Dermis microvascular lymphatic vessel endothelial cell (primary cell): ENCODE data around the gene NTM. TPM values are rescaled to one million over a fixed set of nuclear protein-coding genes. Genes with fewer than 3 reads are reported as not detected.

Experiments used
- DNase-seq, 2 donors: peaks; one replicate each; pipeline versions ENCODE4 v3.0.0 to v3.0.0-alpha.2; 2010; ENCODE audit warnings: low read depth in 2 of 2
- total RNA-seq: library from RNA; depleted of rRNA; stranded (reverse); fragments of >200 nt; gene quantifications from 2 replicates; pipeline ENCODE4 v1.2.1, GENCODE V29; 2014

The NTM gene
- total RNA-seq, 1 donor from 2014 or later = under 0.01 TPM

GRCh38 chr11:131717616-131718015 lies 347.2 kb downstream of the NTM start:
- DNase-seq = no peak

GRCh38 chr11:131723088-131723487 lies 352.7 kb downstream of the NTM start:
- DNase-seq = no peak

- DNase-seq = no peak
Measured at GRCh38 chr11:131724436-131724975, 354.1 kb downstream of the NTM start.

GRCh38 chr11:131734871-131735270 lies 364.5 kb downstream of the NTM start:
- DNase-seq = no peak

- no peak for DNase-seq
Measured at GRCh38 chr11:131737357-131737756, 366.9 kb downstream of the NTM start.

- no peak for DNase-seq
Measured at GRCh38 chr11:131739243-131739882, 368.9 kb downstream of the NTM start.

GRCh38 chr11:131744847-131745246 lies 374.4 kb downstream of the NTM start:
- DNase-seq = peak in 1 of 2 donors; percentile 55

- peak in 1 of 2 donors; percentile 72 for DNase-seq
Measured at GRCh38 chr11:131745405-131745804, 375.0 kb downstream of the NTM start.

- DNase-seq = no peak
Measured at GRCh38 chr11:131746201-131746600, 375.8 kb downstream of the NTM start.

- DNase-seq = peak; percentile 30 to 71
Measured at GRCh38 chr11:131748151-131749050, 378.0 kb downstream of the NTM start.

GRCh38 chr11:131749101-131749500 lies 378.7 kb downstream of the NTM start:
- peak; percentile 16 to 78 for DNase-seq

- no peak for DNase-seq
Measured at GRCh38 chr11:131750152-131750551, 379.7 kb downstream of the NTM start.

- no peak for DNase-seq
Measured at GRCh38 chr11:131750692-131751091, 380.3 kb downstream of the NTM start.

GRCh38 chr11:131754671-131755070 lies 384.3 kb downstream of the NTM start:
- DNase-seq = peak in 1 of 2 donors; percentile 38

- DNase-seq = peak in 1 of 2 donors; percentile 45
Measured at GRCh38 chr11:131756479-131757110, 386.2 kb downstream of the NTM start.

GRCh38 chr11:131758726-131759125 lies 388.3 kb downstream of the NTM start:
- no peak for DNase-seq

GRCh38 chr11:131759140-131759539 lies 388.7 kb downstream of the NTM start:
- no peak for DNase-seq

- peak in 1 of 2 donors; percentile 55 for DNase-seq
Measured at GRCh38 chr11:131760091-131761061, 390.0 kb downstream of the NTM start.

- DNase-seq = no peak
Measured at GRCh38 chr11:131762346-131763110, 392.1 kb downstream of the NTM start.
